ENCODE data around the gene FAM50A.

DNA sequence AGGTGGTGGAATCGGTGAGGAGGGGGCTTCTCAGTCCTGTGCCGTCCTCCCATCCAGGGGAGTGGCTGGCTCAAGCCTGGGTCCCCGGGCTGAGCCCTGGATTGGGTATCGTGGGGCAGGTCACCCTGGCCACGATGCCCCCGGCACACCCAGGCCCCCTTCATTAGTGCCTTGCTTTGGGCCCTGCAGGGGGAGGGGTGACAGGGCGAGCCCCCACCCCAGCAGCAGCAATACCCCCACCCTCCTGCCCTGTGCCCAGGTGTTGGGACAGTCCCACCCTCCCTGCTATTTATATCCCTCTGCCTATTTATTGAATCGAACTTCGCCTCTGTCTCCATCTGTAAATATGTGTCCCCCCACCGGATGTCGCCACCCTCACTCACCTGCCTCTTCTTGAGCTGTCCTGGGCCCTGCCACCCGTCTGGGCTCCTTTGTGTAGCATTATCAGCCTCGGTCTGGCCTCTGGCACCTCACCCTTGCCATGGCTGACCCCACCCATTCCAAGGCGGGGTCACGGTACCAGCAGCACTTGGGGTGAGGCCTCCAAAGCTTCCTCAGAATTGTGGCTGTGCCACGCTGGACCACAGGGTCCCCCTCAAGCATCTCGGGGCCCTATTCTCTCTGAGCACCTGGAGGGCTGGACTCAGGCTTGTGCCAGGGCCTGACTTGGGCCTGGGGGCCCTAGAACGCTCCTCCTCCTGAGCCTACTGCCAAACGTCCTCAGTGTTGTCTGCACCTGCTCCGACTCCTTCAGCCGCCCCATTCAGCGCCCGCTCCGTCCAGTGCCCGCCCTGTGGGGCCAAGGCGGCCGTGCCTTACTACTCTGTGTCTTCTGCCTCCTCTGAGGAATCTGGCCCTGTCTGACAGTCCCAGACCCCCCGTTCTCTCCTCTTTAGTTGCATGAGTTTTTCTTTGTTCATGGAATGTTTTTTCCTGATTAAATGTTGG, 29.0 kb downstream of the FAM50A start:
- TF ChIP-seq, protein P1, sequence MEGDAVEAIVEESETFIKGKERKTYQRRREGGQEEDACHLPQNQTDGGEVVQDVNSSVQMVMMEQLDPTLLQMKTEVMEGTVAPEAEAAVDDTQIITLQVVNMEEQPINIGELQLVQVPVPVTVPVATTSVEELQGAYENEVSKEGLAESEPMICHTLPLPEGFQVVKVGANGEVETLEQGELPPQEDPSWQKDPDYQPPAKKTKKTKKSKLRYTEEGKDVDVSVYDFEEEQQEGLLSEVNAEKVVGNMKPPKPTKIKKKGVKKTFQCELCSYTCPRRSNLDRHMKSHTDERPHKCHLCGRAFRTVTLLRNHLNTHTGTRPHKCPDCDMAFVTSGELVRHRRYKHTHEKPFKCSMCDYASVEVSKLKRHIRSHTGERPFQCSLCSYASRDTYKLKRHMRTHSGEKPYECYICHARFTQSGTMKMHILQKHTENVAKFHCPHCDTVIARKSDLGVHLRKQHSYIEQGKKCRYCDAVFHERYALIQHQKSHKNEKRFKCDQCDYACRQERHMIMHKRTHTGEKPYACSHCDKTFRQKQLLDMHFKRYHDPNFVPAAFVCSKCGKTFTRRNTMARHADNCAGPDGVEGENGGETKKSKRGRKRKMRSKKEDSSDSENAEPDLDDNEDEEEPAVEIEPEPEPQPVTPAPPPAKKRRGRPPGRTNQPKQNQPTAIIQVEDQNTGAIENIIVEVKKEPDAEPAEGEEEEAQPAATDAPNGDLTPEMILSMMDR (IDR thresholded peaks at IDR 0.05) = no peak
- TF ChIP-seq POLR2AphosphoS5 (IDR thresholded peaks at IDR 0.05) = no peak
